Raji (cell line): ENCODE data around the gene LETM1.

Experiments used
- POLR2A ChIP-seq: IDR thresholded peaks from 2 replicates; pipeline ENCODE4 v1.6.1; 2011; ENCODE audit warnings: low read depth, low read length, control low read depth; ENCODE audit not compliant: insufficient read depth

The LETM1 gene

DNA sequence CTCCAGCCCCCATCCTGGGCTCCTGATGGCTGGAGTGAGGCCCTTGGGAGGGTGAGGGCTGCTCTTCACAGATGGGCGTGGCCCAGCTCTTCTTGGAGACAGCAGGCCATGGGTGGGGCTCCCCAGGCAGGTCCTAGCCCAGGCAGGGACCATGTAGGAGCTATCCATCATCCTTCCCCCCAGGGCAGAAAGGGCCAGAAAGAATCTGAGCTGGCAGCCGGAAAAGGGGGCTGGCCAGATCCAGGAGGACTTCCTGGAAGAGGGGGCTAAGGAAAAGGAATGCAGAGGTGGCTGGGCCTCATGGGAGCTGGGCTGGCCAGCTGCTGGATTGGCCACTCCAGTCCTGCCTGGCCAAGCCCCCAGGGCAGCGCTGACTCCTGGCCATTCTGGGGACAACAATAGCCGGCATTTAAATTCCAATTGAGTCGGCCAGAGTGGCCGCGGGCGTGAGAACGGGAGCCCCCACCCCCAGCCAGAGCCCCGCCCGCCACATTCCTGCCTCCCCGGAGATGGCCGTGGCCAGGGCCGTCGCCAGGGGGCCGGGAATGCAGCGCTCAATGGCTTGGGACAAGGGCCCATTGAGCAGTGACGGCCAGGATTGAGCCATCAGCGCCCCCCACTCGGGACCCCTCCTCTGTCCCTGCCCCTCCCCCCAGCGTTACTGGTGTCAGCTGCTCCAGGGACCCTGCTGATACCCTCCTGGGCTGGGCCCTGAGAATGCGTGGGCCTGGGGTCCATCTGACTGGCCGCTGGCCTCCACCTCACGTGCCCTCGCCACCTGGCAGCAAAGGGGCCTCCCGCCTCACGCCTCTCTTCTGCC is 77.9 kb downstream of the LETM1 start:
- no peak for TF ChIP-seq POLR2A

DNA sequence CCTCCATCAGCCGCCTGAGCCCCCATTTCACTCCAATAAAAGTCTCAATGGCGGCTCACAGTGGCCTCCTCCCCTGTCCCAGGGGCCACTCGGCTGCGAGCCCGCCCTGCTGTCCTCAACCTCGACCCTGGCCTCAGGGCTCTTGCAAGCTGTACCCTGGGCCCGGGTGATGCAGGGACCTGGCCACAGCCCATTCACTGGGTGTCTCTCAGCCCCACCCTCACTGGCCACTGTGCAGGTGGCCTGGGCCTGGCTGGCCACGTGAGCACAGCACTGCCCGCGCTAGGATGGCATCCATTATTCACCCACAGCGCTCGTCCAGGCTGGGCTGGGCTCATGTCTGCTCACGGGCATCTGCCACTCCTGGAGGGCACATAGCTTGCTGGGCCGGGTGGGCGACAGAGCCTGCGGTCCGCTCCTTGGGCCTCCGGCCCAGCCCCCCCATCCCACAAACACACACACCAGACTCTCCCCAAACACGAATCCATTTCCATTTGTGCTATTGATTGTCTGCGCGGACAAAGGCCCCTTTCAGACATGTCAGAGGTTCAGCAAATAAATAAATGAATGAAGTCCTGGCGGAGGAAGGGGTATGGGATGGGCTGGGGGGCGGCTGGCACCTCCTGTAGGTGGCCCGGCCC is 79.3 kb downstream of the LETM1 start:
- no peak for TF ChIP-seq POLR2A

DNA sequence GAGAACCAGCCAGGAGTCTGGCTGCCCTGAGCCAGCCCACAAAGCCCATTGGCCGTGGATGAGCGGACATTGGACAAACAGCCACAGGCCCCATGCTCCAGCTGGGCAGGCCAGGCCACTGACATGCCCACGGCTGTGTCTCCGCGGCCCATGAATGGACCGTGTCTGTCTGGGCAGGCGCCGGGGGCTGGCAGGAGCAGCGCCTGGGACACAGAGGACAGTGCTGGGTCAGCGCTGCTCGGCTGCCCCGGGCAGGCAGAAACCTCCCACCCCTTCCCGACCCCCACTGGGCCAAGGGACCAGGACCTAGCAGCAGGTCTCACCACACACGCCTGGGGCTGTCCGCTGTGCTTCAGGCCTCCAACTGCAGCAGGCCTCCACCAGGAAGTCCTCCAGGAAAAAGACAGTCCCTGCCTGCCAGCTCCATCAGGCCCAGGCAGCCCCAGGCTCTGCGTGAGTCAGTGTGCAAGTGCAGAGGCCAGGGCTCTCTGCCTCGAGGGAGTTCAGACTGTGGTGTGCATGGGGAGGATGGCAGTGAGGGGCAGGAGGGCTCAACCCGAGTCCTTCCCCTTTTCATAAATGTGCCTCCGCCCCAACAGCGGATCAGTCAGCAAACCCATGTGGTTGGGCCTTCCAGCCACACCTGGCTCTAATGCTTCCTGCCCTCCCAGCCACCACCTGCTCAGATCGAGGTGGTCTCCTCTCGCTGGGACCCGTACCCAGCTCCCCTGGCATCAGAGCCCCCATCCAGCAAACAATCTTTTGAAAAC is 80.0 kb downstream of the LETM1 start:
- no peak for TF ChIP-seq POLR2A

DNA sequence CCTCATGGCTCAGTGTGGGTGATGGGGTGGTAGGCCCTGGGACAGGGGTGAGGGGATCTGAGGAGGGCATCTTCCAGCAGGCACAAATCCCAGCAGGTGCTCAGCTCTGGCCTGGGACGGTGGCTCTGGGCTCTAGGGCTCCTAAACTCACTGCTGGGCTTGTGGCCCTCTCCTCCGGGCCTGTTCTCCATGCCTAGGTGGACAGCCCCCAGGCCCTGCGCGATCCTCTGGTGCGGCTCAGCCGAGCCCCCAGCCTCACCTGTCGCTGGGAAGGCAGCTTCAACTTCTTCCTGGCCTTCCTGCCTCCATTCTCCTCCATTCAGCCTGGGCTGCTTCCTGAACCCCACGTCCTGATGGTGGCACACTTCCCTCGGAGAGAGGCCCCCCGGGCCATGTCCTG is 82.2 kb downstream of the LETM1 start:
- TF ChIP-seq POLR2A, result no peak

DNA sequence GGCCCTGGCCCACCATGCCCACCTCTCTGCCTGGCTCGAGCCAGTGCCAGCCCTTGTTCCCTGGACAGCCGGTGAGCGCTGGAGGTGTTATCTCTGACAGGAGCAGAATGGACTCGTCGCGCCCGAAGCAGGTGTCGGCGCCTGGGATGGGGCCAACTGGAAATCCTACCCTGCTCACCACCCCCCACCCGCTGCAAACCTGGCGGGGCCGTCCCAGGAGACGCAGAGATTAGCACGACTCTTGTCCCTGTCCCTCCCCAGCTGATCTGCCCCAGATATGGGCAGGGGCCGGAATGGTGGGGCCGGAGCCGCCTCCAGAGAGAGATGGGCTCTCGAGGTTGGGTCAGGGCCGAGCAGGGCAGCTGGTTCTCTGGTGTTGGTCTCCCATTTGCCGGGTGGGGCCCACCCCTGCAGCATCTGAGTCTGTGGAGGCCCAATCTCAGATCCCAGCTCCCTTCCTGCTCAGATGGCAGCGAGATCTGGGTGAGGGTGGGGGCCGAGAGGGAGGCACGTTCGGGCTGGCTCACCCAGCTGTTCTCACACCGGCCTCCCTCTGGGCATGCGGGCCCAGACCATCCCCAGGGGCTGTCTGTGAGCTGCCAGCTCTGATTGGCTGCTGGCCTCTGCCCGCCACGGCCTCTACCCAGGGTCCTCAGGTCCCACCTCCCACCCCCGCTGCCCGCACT is 83.0 kb downstream of the LETM1 start:
- no peak for TF ChIP-seq POLR2A

DNA sequence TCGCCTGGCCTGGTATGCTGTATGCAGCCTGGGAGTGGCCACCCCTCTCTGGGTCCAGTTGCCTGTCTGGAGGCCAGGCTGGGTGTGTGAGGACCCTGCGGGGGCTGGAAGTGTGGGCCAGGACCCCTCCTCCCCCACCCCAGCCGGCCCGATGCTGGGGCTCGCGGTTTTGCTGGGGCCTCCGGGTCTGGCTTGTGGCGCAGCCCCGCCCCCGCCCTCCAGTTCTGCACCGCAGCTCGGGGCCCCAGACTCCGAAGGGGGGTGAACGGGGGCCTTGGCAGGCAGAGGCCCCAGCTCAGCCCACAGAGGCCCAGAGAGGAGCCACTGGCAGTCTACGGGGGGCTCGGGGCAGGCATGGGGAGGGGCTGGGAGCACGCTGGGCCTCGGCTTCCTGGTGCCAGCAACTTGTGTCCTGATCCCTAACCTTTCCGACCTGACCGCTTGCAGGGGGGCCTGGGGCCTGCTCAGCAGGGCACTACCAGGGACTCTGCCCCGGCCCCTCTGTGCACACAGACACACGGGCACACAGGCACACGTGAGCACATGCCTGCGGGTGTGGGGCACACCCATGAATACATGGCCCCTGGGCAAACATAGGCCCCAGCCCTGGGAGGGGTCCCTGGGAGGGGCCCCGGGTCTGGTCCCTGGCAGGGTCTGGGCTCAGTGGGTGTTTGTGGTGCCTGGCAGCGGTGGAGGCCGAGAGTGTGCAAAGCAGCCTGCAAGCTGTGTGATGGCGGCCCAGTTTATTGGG is 84.2 kb downstream of the LETM1 start:
- TF ChIP-seq POLR2A, result no peak

DNA sequence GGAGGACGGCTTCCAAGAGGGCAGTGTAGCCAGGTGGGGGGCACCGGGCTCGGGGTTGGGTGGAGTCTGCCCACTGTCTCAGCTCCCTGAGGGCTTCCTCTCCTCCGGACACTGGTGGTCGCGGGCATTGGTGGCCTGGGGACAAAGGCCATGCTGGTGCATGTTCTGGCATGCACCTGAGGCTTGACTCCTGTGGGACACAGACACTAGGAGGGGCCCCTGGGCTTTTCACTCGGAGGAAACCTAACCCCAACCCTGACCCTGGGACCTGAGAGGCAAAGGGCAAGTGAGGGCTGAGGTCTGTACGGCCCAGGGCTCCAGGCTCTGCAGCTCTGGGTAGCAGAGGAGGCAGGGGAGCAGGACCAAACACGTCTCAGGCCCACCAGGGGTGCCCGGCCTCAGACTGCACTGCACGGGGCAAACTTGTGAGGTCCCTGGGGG is 85.1 kb downstream of the LETM1 start:
- TF ChIP-seq POLR2A, result no peak

DNA sequence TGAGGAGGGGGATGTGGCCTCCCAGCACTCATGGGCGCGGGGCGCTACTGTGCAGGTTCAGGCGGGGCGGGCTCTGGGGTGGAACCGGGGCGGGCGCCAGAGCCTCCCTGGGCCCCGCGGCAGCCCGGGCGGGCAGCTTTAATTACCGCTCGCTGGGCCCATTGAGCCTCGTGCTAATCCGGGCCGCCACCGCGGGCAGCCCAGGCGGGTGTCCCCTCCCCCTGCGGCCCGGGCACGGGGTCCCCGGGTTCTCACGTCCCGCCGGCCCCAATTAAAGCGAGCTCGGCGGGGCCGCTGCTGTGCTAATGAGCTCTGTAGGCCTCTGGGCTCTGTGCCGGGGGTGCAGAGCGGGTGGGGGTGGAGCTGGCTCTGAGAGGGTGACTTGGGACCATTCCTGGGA is 85.7 kb downstream of the LETM1 start:
- no peak for TF ChIP-seq POLR2A

DNA sequence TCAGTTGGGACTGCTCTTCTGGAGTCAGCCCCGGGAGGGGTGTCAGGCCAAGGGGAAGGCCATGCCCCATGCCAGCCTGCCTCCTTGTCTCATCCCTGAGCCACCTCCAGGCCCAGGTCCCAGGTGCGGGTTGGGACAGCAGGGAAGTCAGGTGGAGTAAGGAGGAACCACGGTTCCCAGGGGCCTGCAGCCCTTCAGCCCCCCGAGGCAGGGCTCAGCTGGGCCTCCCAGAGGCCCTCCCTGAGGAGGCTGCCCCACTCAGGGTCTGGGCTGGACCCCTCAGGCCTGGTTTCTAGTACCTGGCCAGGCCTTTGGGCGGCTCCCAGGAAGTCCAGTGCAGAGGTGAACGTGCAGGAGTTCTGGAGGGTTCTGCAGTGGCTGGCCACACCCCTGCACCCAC is 86.3 kb downstream of the LETM1 start:
- no peak for TF ChIP-seq POLR2A

DNA sequence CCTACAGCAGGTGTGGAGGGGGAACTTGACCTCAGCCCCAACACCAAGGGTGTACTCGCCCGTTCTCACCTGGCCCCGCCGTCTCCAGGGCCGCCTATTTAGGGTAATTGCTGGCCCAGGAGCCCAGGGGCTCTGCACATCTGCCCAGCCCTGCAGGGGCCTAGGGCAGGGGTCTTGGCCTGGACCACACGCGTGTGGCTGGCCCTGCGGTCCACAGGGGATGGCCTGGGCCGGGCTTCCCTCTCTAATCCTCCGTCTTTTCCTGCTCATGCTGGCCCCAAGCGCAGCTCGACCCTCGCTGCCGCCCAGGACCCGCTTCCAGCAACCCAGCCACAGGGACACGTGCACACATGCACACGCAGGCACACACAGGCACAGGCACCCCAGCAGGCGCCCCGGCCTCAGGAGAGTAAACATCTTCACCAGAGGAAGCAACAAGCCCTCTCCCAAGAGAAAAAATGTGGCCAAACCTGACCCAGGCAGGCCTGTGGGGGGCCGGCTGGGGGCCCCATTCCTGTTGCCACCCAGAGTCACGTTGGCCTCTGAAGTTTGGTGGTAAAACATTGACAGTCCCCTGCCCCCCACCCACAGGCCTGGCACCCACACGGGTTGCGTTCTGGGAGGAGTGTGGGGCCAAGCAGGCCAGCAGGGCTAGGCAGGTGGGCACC is 87.5 kb downstream of the LETM1 start:
- no peak for TF ChIP-seq POLR2A

DNA sequence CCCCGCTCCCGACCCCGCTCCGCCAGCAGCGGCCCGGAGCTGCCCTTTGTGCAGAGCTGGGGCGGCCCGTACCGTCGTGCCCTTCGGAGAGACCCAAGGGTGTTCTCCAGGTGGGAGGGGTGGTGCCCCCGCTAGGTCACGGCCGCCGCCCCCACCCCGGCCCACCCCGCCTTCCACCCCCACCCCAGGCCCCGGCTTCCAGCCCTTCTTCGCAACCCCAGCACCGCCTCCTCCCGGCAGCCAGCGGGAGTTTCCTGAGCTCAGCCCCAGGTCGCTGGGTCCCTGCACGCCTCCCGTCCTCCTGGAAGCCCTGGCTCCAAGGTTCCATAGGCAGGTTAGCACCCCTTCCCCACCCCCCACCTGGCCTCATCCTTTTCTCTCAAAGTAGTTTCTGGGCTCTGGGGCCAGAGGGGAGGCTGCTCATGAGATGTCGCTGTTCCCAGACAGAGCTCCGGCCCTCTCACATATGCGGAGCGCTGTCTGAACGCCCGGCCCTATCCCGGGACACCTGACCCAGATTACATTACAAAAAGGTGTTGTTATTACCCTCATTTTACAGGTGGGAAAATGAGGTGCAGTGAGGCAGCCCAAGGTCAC is 88.1 kb downstream of the LETM1 start:
- TF ChIP-seq POLR2A, result no peak

DNA sequence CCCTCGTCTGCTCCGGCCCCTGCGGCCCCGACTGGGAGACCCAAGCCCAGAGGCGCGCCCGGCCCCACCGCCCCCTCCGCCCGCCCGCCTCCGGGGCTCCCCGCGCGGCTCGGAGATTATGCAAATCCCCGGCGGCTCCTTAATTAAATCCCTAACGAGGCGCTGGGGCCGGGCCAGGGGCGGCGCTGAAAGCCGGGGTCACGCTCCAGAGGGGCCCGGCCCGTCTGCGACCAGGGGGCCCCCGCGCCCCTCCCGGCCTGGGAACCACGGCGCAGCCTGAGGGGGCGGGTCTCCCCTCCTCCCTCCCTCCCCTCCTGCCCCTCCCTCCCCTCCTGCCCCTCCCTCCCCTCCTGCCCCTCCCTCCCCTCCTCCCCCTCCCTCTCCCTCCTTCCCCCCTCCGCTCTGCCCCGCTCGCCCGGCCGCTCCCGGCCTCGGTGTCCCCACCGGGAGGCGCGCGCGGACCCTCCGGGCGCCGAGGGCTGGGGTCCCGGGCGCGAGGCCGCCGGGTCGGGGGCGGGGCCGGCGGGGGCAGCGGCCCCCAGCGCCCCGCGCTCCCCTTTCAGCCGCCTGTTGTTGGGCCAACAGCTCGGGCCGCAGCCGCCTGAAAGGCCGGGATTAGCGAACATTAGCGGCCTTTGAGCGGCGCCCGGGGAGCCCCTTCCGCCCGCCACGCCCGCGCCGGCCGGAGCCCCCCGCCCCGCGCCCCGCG is 88.7 kb downstream of the LETM1 start:
- TF ChIP-seq POLR2A, result no peak
